ENCODE results near the gene SLC7A9. TPM values are rescaled to one million over a fixed set of nuclear protein-coding genes. Genes with fewer than 3 reads are reported as not detected.
"Not testable (repeated sequence)": the region's sequence is repeated elsewhere in the genome, so short reads cannot be mapped to it uniquely, and the experiment has no call there.

Gene SLC7A9
- polyA plus RNA-seq, 3 donors, result 0.13 TPM; not detected in 2

GRCh38 chr19:32789429-32789828, 80.1 kb downstream of the SLC7A9 start:
- H3K4me1 Mint-ChIP-seq, result no peaks in the 10 kb centered on the region
- intact Hi-C loops (cut with micrococcal nuclease), result no loop called here
- H3K9ac ChIP-seq (ENCODE audit: insufficient read depth, low read length, poor library complexity, severe bottlenecking), result no peak overlapping the region
- peaks cover 7 to 12% (median 11%) of the 10 kb centered on the region in 3 donors for H3K27me3 Mint-ChIP-seq (ENCODE audit: low read depth in 3 of 3)
- no peak overlapping the region for H3K27ac Mint-ChIP-seq
- TF ChIP-seq CTCF (IDR thresholded peaks at IDR 0.05), result no peak
- no peak for DNase-seq
- peaks cover 0 to 4% (median 2%) of the 10 kb centered on the region in 7 donors for H3K9me3 Mint-ChIP-seq
- no peak overlapping the region for H2AFZ ChIP-seq (ENCODE audit: insufficient read depth, low read depth, low read length, poor library complexity, severe bottlenecking)
- H3K27ac ChIP-seq (ENCODE audit: low read depth in 1 of 2, low read length in 2 of 2), result no peak overlapping the region
- no peaks in the 10 kb centered on the region for H3K27me3 ChIP-seq (ENCODE audit: control insufficient read depth in 2 of 2, insufficient read depth in 2 of 2, low read length in 2 of 2)
- no peaks in the 10 kb centered on the region for H3K36me3 ChIP-seq (replicated peaks in 1 of 2; ENCODE audit: control insufficient read depth in 1 of 2, insufficient read depth in 2 of 2, low read length in 2 of 2)
- H4K20me1 ChIP-seq (ENCODE audit: insufficient read depth, low read length), result no peaks in the 10 kb centered on the region
- H3K4me3 Mint-ChIP-seq, result no peak overlapping the region
- no peak overlapping the region for H3K4me3 ChIP-seq (replicated peaks in 1 of 3; ENCODE audit: low read depth in 2 of 3, low read length in 3 of 3)
- H3K79me2 ChIP-seq (ENCODE audit: insufficient read depth, low read length), result no peaks in the 10 kb centered on the region
- no peaks in the 10 kb centered on the region for H3K36me3 Mint-ChIP-seq
- H3K4me1 ChIP-seq (ENCODE audit: control insufficient read depth in 1 of 2, insufficient read depth in 2 of 2, low read length in 2 of 2), result no peaks in the 10 kb centered on the region
- WGBS (ENCODE audit: insufficient coverage), result 100% methylated on average over 2 of the region's 10 CpGs
- no peak overlapping the region for H3K4me2 ChIP-seq (replicated peaks; ENCODE audit: extremely low read depth, low read length, poor library complexity, severe bottlenecking)
- no peaks in the 10 kb centered on the region for H3K9me3 ChIP-seq (replicated peaks in 1 of 2; ENCODE audit: control insufficient read depth in 1 of 2, insufficient read depth in 1 of 2, low read length in 2 of 2)

- H3K4me3 Mint-ChIP-seq; intact Hi-C loops (cut with micrococcal nuclease); H3K4me1 ChIP-seq (ENCODE audit: control insufficient read depth in 1 of 2, insufficient read depth in 2 of 2, low read length in 2 of 2); H3K9me3 ChIP-seq (replicated peaks in 1 of 2; ENCODE audit: control insufficient read depth in 1 of 2, insufficient read depth in 1 of 2, low read length in 2 of 2); H3K4me2 ChIP-seq (replicated peaks; ENCODE audit: extremely low read depth, low read length, poor library complexity, severe bottlenecking); H3K79me2 ChIP-seq (ENCODE audit: insufficient read depth, low read length); H3K27ac ChIP-seq (ENCODE audit: low read depth in 1 of 2, low read length in 2 of 2); H3K36me3 Mint-ChIP-seq; H3K27ac Mint-ChIP-seq; H3K36me3 ChIP-seq (replicated peaks in 1 of 2; ENCODE audit: control insufficient read depth in 1 of 2, insufficient read depth in 2 of 2, low read length in 2 of 2); H3K9me3 Mint-ChIP-seq; H2AFZ ChIP-seq (ENCODE audit: insufficient read depth, low read depth, low read length, poor library complexity, severe bottlenecking); H3K4me3 ChIP-seq (replicated peaks in 1 of 3; ENCODE audit: low read depth in 2 of 3, low read length in 3 of 3); DNase-seq; H3K27me3 ChIP-seq (ENCODE audit: control insufficient read depth in 2 of 2, insufficient read depth in 2 of 2, low read length in 2 of 2); H4K20me1 ChIP-seq (ENCODE audit: insufficient read depth, low read length); H3K9ac ChIP-seq (ENCODE audit: insufficient read depth, low read length, poor library complexity, severe bottlenecking); H3K4me1 Mint-ChIP-seq: not testable (repeated sequence)
- peaks cover 8 to 13% (median 12%) of the 10 kb centered on the region in 3 donors for H3K27me3 Mint-ChIP-seq (ENCODE audit: low read depth in 3 of 3)
- no CpG with 5 or more reads among the region's 5 CpGs for WGBS (ENCODE audit: insufficient coverage)
Observed at GRCh38 chr19:32787895-32788294, 81.7 kb downstream of the SLC7A9 start.

GRCh38 chr19:32787161-32787813, 82.3 kb downstream of the SLC7A9 start:
- H4K20me1 ChIP-seq (ENCODE audit: insufficient read depth, low read length), result not testable (repeated sequence)
- H3K9me3 Mint-ChIP-seq, result peaks cover 0 to 11% (median 4%) of the 10 kb centered on the region in 7 donors

GRCh38 chr19:32782089-32782488, 87.5 kb downstream of the SLC7A9 start:
- Mint-ChIP-seq H3K9me3 (peaks cover 3 to 21% (median 13%) of the 10 kb centered on the region in 7 donors), H3K27me3 (ENCODE audit: low read depth in 3 of 3) (peaks cover 6 to 13% (median 7%) of the 10 kb centered on the region in 3 donors)
- H3K27me3 ChIP-seq (ENCODE audit: control insufficient read depth in 2 of 2, insufficient read depth in 2 of 2, low read length in 2 of 2); H3K9ac ChIP-seq (ENCODE audit: insufficient read depth, low read length, poor library complexity, severe bottlenecking); H3K27ac Mint-ChIP-seq; H3K36me3 Mint-ChIP-seq; H2AFZ ChIP-seq (ENCODE audit: insufficient read depth, low read depth, low read length, poor library complexity, severe bottlenecking); H4K20me1 ChIP-seq (ENCODE audit: insufficient read depth, low read length); H3K36me3 ChIP-seq (replicated peaks in 1 of 2; ENCODE audit: control insufficient read depth in 1 of 2, insufficient read depth in 2 of 2, low read length in 2 of 2); H3K4me2 ChIP-seq (replicated peaks; ENCODE audit: extremely low read depth, low read length, poor library complexity, severe bottlenecking); H3K4me1 Mint-ChIP-seq; H3K27ac ChIP-seq (ENCODE audit: low read depth in 1 of 2, low read length in 2 of 2); H3K4me3 ChIP-seq (replicated peaks in 1 of 3; ENCODE audit: low read depth in 2 of 3, low read length in 3 of 3); H3K9me3 ChIP-seq (replicated peaks in 1 of 2; ENCODE audit: control insufficient read depth in 1 of 2, insufficient read depth in 1 of 2, low read length in 2 of 2); DNase-seq; intact Hi-C loops (cut with micrococcal nuclease); H3K4me3 Mint-ChIP-seq; H3K79me2 ChIP-seq (ENCODE audit: insufficient read depth, low read length); H3K4me1 ChIP-seq (ENCODE audit: control insufficient read depth in 1 of 2, insufficient read depth in 2 of 2, low read length in 2 of 2): not testable (repeated sequence)
- no CpG with 5 or more reads among the region's 1 CpG for WGBS (ENCODE audit: insufficient coverage)

More at GRCh38 chr19:32787161-32787813, 82.3 kb downstream of the SLC7A9 start:
- peaks cover 8 to 12% (median 10%) of the 10 kb centered on the region in 3 donors for H3K27me3 Mint-ChIP-seq (ENCODE audit: low read depth in 3 of 3)
- H3K79me2 ChIP-seq (ENCODE audit: insufficient read depth, low read length); H3K4me1 Mint-ChIP-seq; H3K4me3 ChIP-seq (replicated peaks in 1 of 3; ENCODE audit: low read depth in 2 of 3, low read length in 3 of 3); H3K27ac Mint-ChIP-seq; H3K4me1 ChIP-seq (ENCODE audit: control insufficient read depth in 1 of 2, insufficient read depth in 2 of 2, low read length in 2 of 2); H3K4me3 Mint-ChIP-seq; H3K36me3 Mint-ChIP-seq; H3K27me3 ChIP-seq (ENCODE audit: control insufficient read depth in 2 of 2, insufficient read depth in 2 of 2, low read length in 2 of 2); DNase-seq; H3K9ac ChIP-seq (ENCODE audit: insufficient read depth, low read length, poor library complexity, severe bottlenecking); H2AFZ ChIP-seq (ENCODE audit: insufficient read depth, low read depth, low read length, poor library complexity, severe bottlenecking); H3K27ac ChIP-seq (ENCODE audit: low read depth in 1 of 2, low read length in 2 of 2); H3K36me3 ChIP-seq (replicated peaks in 1 of 2; ENCODE audit: control insufficient read depth in 1 of 2, insufficient read depth in 2 of 2, low read length in 2 of 2); H3K4me2 ChIP-seq (replicated peaks; ENCODE audit: extremely low read depth, low read length, poor library complexity, severe bottlenecking); intact Hi-C loops (cut with micrococcal nuclease); H3K9me3 ChIP-seq (replicated peaks in 1 of 2; ENCODE audit: control insufficient read depth in 1 of 2, insufficient read depth in 1 of 2, low read length in 2 of 2): not testable (repeated sequence)
- 86% methylated on average over 10 of the region's 12 CpGs for WGBS (ENCODE audit: insufficient coverage)

Measured in CD14-positive monocyte (primary cell).